Measurements from ENCODE around the gene CD99.
"Not testable (repeated sequence)": the region's sequence is repeated elsewhere in the genome, so short reads cannot be mapped to it uniquely, and the experiment has no call there.

Gene CD99

DNA sequence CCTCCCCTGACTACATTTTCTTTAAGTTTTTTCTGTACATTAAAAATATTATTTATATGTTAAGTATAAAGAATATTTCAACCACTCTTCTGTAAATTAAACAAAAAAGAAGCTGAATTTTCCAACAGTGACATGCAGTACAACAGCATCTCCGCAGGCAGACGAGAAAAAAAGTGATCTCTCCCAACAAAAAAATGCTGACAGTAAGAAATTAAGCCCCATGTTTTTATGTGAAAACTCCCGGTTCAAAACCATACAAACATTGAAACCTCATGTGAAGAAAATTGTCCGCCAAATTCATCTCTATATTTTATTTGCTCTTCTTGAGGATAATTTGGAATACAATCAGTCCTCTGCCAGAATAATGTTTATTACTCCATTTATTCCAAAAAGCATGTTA is 20.1 kb upstream of the CD99 start (continued):
- TF ChIP-seq, protein P1, sequence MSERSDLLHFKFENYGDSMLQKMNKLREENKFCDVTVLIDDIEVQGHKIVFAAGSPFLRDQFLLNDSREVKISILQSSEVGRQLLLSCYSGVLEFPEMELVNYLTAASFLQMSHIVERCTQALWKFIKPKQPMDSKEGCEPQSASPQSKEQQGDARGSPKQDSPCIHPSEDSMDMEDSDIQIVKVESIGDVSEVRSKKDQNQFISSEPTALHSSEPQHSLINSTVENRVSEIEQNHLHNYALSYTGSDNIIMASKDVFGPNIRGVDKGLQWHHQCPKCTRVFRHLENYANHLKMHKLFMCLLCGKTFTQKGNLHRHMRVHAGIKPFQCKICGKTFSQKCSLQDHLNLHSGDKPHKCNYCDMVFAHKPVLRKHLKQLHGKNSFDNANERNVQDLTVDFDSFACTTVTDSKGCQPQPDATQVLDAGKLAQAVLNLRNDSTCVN (tag by site-specific recombination; optimal IDR thresholded peaks at IDR 0.05): no peak
- no peak for TF ChIP-seq ZNF214 (tag by site-specific recombination; IDR thresholded peaks at IDR 0.05; ENCODE audit: borderline replicate concordance)
- no peak for TF ChIP-seq ZIC2 (tag by site-specific recombination; IDR thresholded peaks at IDR 0.05)
- no peak for TF ChIP-seq ZNF112 (tag by site-specific recombination; IDR thresholded peaks at IDR 0.05)
- no peak for TF ChIP-seq ZNF391 (tag by site-specific recombination; IDR thresholded peaks at IDR 0.05; ENCODE audit: borderline replicate concordance, low read depth)
- no peak for TF ChIP-seq ZNF416 (tag by site-specific recombination; IDR thresholded peaks at IDR 0.05)
- TF ChIP-seq ZBTB8A (tag by site-specific recombination; IDR thresholded peaks at IDR 0.05): no peak
- TF ChIP-seq SCRT1 (tag by site-specific recombination; IDR thresholded peaks at IDR 0.05; ENCODE audit: borderline replicate concordance): no peak
- no peak for TF ChIP-seq ZNF768 (tag by site-specific recombination; IDR thresholded peaks at IDR 0.05)
- TF ChIP-seq RBAK (tag by site-specific recombination; IDR thresholded peaks at IDR 0.05): no peak

DNA sequence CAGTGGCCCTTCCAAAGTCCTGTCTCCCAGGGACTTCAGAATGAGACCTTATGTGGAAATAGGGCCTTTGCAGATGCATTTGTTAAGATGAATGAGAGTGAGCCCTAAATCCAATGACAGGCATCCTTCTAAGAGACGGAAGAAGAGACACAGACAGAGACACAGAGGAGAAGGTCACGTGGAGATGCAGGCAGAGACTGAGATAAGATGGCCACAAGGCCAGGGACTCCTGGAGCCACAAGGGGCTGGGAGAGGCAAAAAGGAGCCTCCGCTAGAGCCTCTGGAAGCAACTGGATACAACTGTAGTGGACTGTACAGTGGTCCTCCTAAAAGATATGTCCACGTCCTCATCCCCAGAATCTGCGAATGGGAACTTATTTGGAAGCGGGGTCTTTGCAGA is 19.0 kb upstream of the CD99 start:
- ChIA-PET CTCF (no interaction called here), POLR2A (no interaction called here)
- no peak for TF ChIP-seq ZNF138 (tag by site-specific recombination; IDR thresholded peaks at IDR 0.05; ENCODE audit: borderline replicate concordance)
- no peak for TF ChIP-seq ZNF10 (tag by site-specific recombination; IDR thresholded peaks at IDR 0.05)
- no peaks in the 10 kb centered on the region for H3K4me1 ChIP-seq (ENCODE audit: control insufficient read depth, insufficient read depth, low read length)
- no peak overlapping the region for H3K27ac ChIP-seq (ENCODE audit: extremely low read depth, low read depth, low read length)
- no peak overlapping the region for H3K4me3 ChIP-seq (ENCODE audit: low read depth, low read length)
- H3K9me3 ChIP-seq (ENCODE audit: control insufficient read depth, insufficient read depth, low read depth, low read length): no peaks in the 10 kb centered on the region
- no peaks in the 10 kb centered on the region for H3K36me3 ChIP-seq (ENCODE audit: control insufficient read depth in 2 of 2, insufficient read depth in 1 of 2, low read length in 2 of 2)

DNA sequence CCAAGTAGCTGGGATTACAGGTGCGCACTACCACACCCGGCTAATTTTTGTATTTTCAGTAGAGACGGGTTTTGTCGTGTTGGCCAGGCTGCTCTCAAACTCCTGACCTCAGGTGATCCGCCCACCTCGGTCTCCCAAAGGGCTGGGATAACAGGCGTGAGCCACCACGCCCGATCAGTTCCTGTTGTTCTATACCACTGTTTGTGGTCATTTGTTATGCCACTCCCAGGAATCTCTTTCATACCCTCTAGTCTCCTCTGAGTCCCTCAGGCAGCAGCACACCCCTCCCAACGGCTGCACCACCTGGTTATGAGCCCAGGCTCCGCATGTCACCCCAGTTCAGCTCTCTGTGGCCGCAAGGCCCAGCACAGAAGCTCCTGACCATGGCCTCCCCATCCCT is 17.5 kb upstream of the CD99 start:
- H3K4me1 ChIP-seq (ENCODE audit: control insufficient read depth, insufficient read depth, low read length): no peaks in the 10 kb centered on the region
- no peak overlapping the region for H3K4me3 ChIP-seq (ENCODE audit: low read depth, low read length)
- ChIA-PET CTCF (no interaction called here), POLR2A (no interaction called here)
- H3K36me3 ChIP-seq (ENCODE audit: control insufficient read depth in 2 of 2, insufficient read depth in 1 of 2, low read length in 2 of 2): no peaks in the 10 kb centered on the region
- H3K9me3 ChIP-seq (ENCODE audit: control insufficient read depth, insufficient read depth, low read depth, low read length): no peaks in the 10 kb centered on the region
- no peak overlapping the region for H3K27ac ChIP-seq (ENCODE audit: extremely low read depth, low read depth, low read length)
- TF ChIP-seq ZNF747 (tag by site-specific recombination; IDR thresholded peaks at IDR 0.05) (no peak), ZNF311 (tag by site-specific recombination; IDR thresholded peaks at IDR 0.05; ENCODE audit: borderline replicate concordance) (no peak), ZNF585B (tag by site-specific recombination; IDR thresholded peaks at IDR 0.05) (no peak)

DNA sequence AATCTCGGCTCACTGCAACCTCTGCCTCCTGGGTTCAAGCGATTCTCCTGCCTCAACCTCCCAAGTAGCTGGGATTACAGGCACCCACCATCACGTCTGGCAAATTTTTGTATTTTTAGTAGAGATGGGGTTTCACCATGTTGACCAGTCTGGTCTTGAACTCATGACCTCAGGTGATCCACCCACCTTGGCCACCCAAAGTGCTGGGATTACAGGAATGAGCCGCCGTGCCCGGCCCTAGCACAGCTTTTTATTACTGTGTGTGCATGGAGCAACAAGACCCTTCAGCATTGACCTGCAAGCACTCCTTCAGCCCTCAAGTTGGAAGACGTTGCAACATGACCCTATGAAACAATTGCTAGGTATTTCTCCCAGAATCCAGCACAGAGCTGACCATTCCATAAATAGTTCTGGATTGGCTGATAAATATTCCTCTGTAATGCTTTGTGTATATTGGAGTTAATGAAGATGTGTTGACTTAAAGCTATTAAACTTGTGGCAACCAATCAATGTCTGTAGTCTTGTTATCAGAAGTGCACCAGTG is 15.4 kb upstream of the CD99 start:
- CTCF ChIA-PET: not testable (repeated sequence)

DNA sequence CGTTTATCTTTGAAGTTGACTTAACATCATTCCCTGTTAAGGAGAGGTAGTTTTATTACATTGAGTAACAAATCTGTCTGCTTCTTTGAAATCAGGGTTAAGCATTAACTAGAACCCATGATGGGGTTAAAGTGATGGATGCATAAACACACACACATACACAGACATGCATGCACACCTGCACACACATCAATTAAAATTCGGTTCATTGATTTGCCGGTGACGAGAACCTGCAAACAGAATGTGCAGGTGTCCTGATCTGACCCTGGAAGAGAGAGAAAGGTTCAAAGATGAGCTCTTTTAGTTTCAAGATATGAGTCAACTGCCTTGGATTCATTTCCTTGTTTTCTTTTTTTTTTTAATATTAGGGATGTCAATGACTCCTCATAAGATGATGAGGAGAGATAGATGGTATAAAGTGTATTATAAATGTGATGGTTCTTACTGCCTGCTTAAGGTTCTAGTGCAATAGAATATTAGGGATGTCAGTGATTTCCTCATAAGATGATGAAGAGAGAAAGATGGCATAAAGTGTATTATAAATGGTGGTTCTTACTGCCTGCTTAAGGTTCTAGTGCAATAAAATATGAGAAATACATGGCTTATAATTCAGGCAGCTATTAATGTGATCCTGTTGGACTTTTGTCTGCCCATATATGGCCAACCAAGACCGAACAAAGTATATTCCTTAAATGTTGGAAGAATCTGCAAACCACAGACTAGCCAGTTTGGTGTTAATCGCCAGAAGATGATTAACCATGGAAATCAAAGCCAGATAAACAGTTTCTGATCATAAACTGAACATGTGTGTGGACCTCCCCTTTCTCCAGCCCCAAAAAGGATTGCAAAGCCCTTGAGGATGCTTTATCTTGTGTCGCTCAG is 14.1 kb upstream of the CD99 start:
- POLR2A ChIA-PET: no interaction called here
- TF ChIP-seq ZNF214 (tag by site-specific recombination; IDR thresholded peaks at IDR 0.05; ENCODE audit: borderline replicate concordance): no peak
- TF ChIP-seq ZNF560 (tag by site-specific recombination; IDR thresholded peaks at IDR 0.05; ENCODE audit: borderline replicate concordance): no peak
- TF ChIP-seq, protein P2, sequence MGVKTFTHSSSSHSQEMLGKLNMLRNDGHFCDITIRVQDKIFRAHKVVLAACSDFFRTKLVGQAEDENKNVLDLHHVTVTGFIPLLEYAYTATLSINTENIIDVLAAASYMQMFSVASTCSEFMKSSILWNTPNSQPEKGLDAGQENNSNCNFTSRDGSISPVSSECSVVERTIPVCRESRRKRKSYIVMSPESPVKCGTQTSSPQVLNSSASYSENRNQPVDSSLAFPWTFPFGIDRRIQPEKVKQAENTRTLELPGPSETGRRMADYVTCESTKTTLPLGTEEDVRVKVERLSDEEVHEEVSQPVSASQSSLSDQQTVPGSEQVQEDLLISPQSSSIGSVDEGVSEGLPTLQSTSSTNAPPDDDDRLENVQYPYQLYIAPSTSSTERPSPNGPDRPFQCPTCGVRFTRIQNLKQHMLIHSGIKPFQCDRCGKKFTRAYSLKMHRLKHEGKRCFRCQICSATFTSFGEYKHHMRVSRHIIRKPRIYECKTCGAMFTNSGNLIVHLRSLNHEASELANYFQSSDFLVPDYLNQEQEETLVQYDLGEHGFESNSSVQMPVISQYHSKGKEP (tag by site-specific recombination; IDR thresholded peaks at IDR 0.05): no peak
- no peak for TF ChIP-seq ZNF596 (tag by site-specific recombination; IDR thresholded peaks at IDR 0.05)
- TF ChIP-seq GLIS1 (tag by site-specific recombination; IDR thresholded peaks at IDR 0.05): no peak
- TF ChIP-seq, protein P3, sequence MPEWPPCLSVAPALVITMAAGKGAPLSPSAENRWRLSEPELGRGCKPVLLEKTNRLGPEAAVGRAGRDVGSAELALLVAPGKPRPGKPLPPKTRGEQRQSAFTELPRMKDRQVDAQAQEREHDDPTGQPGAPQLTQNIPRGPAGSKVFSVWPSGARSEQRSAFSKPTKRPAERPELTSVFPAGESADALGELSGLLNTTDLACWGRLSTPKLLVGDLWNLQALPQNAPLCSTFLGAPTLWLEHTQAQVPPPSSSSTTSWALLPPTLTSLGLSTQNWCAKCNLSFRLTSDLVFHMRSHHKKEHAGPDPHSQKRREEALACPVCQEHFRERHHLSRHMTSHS (tag by site-specific recombination; IDR thresholded peaks at IDR 0.05): no peak

More for the DNA sequence above, 15.4 kb upstream of the CD99 start:
- POLR2A ChIA-PET; H3K36me3 ChIP-seq (ENCODE audit: control insufficient read depth in 2 of 2, insufficient read depth in 1 of 2, low read length in 2 of 2); H3K4me3 ChIP-seq (ENCODE audit: low read depth, low read length); H3K27ac ChIP-seq (ENCODE audit: extremely low read depth, low read depth, low read length); H3K9me3 ChIP-seq (ENCODE audit: control insufficient read depth, insufficient read depth, low read depth, low read length); H3K4me1 ChIP-seq (ENCODE audit: control insufficient read depth, insufficient read depth, low read length): not testable (repeated sequence)

More for the DNA sequence above, 14.1 kb upstream of the CD99 start:
- no peak overlapping the region for H3K27ac ChIP-seq (ENCODE audit: extremely low read depth, low read depth, low read length)
- CTCF ChIA-PET: no interaction called here
- H3K9me3 ChIP-seq (ENCODE audit: control insufficient read depth, insufficient read depth, low read depth, low read length): no peaks in the 10 kb centered on the region
- H3K36me3 ChIP-seq (ENCODE audit: control insufficient read depth in 2 of 2, insufficient read depth in 1 of 2, low read length in 2 of 2): no peaks in the 10 kb centered on the region
- H3K4me3 ChIP-seq (ENCODE audit: low read depth, low read length): no peak overlapping the region
- peaks cover 6% of the 10 kb centered on the region for H3K4me1 ChIP-seq (ENCODE audit: control insufficient read depth, insufficient read depth, low read length)
